Activated CD4-positive, alpha-beta memory T cell treated with anti-CD3 and anti-CD28 coated beads for 36 hours (primary cell): ENCODE measurements around the gene GALNT13. TPM values are rescaled to one million over a fixed set of nuclear protein-coding genes. Genes with fewer than 3 reads are reported as not detected.
"Not testable (repeated sequence)": the region's sequence is repeated elsewhere in the genome, so short reads cannot be mapped to it uniquely, and the experiment has no call there.

Experiments used
- CTCF ChIA-PET: fragments of 350-600 bp; sonication (Branson Sonifier 250); formaldehyde crosslinking; loops from one replicate; lab custom pipeline; 2021; ENCODE audit warnings: antibody characterized with exemption, inconsistent platforms; lab: Charles Lee
- POLR2A ChIA-PET: fragments of 350-600 bp; sonication (Branson Sonifier 250); formaldehyde crosslinking; loops from one replicate; lab custom pipeline; 2021; ENCODE audit warnings: antibody characterized with exemption; lab: Charles Lee
- DNase-seq: peaks from one replicate; pipeline ENCODE4 v3.0.0-alpha.2; 2020
- H3K27ac Mint-ChIP-seq: one replicate; pipeline ENCODE4 v1.8.0; 2021; ENCODE audit warnings: mixed read lengths
- H3K27me3 Mint-ChIP-seq: one replicate; pipeline ENCODE4 v1.8.0; 2021; ENCODE audit warnings: mixed read lengths
- H3K36me3 Mint-ChIP-seq: one replicate; pipeline ENCODE4 v1.8.0; 2021; ENCODE audit warnings: mixed read lengths
- H3K4me1 Mint-ChIP-seq: one replicate; pipeline ENCODE4 v1.8.0; 2021; ENCODE audit warnings: low read depth, mixed read lengths
- H3K4me3 Mint-ChIP-seq: one replicate; pipeline ENCODE4 v1.8.0; 2021; ENCODE audit warnings: mild to moderate bottlenecking, mixed read lengths
- H3K9me3 Mint-ChIP-seq: one replicate; pipeline ENCODE4 v1.8.0; 2021; ENCODE audit warnings: mixed read lengths
- intact Hi-C: fragments of 100-400 bp; cut with micrococcal nuclease; formaldehyde crosslinking; loops from one replicate; pipeline ENCODE4 v1.15.1; 2023
- total RNA-seq, 2 experiments: library from RNA; stranded (reverse); gene quantifications; one replicate each; pipeline ENCODE4 v1.2.3, GENCODE V29; 2021

GALNT13 gene
- total RNA-seq, 2 experiments from 2014 or later, result not detected

- no peaks in the 10 kb centered on the region for H3K4me1 Mint-ChIP-seq
- H3K4me3 Mint-ChIP-seq, result no peak overlapping the region
- no peak overlapping the region for H3K27ac Mint-ChIP-seq
- intact Hi-C loops, result no loop called here
- ChIA-PET POLR2A (no interaction called here), CTCF (interaction anchor here (0.7 kb wide), 1 partner anchor 14 kb away, joined by 3 read pairs; no protein-coding TSS in a partner anchor)
- H3K27me3 Mint-ChIP-seq, result no peaks in the 10 kb centered on the region
- peaks cover 2% of the 10 kb centered on the region for H3K9me3 Mint-ChIP-seq
- no peak for DNase-seq
- H3K36me3 Mint-ChIP-seq, result no peaks in the 10 kb centered on the region
These were observed 584.1 kb downstream of the GALNT13 start for GRCh38 chr2:154455866-154456265.

- Mint-ChIP-seq H3K4me1 (no peaks in the 10 kb centered on the region), H3K4me3 (no peak overlapping the region), H3K9me3 (peaks cover 2% of the 10 kb centered on the region), H3K36me3 (no peaks in the 10 kb centered on the region), H3K27me3 (no peaks in the 10 kb centered on the region), H3K27ac (no peak overlapping the region)
- intact Hi-C loops, result no loop called here
- DNase-seq, result no peak
- ChIA-PET CTCF (no interaction called here), POLR2A (no interaction called here)
These were observed 585.6 kb downstream of the GALNT13 start for GRCh38 chr2:154457286-154457685.

GRCh38 chr2:154459286-154459685 lies 587.6 kb downstream of the GALNT13 start:
- intact Hi-C loops, result no loop called here
- H3K27ac Mint-ChIP-seq, result no peak overlapping the region
- no peaks in the 10 kb centered on the region for H3K36me3 Mint-ChIP-seq
- no peak overlapping the region for H3K4me3 Mint-ChIP-seq
- H3K9me3 Mint-ChIP-seq, result peaks cover 2% of the 10 kb centered on the region
- CTCF ChIA-PET, result no interaction called here
- DNase-seq, result no peak
- POLR2A ChIA-PET, result no interaction called here
- H3K27me3 Mint-ChIP-seq, result no peaks in the 10 kb centered on the region
- H3K4me1 Mint-ChIP-seq, result no peaks in the 10 kb centered on the region

DNA sequence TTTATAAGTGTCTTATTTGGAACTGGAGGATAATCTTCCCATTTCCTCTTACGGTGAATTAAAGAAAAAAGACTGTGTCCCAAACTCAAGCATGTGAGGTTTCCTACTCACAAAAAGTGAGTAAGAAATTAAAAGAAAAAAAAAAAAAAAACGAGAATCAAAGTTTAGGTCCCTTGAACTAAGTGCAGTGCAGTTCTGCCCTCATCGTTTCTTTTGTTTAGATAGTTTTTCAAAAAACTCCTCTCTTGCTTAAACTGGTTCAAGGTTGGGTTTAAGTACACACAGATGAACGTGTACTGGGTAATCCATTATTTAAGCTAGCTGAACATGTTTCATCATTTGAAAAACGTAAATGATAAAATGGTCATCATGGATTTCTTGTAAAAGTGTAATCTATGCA lies 590.9 kb downstream of the GALNT13 start:
- intact Hi-C loops, result no loop called here
- Mint-ChIP-seq H3K4me1 (no peaks in the 10 kb centered on the region), H3K9me3 (peaks cover 4% of the 10 kb centered on the region), H3K36me3 (no peaks in the 10 kb centered on the region), H3K27ac (no peak overlapping the region), H3K27me3 (no peaks in the 10 kb centered on the region), H3K4me3 (no peak overlapping the region)
- no peak for DNase-seq
- ChIA-PET CTCF (no interaction called here), POLR2A (no interaction called here)

- no peak overlapping the region for H3K27ac Mint-ChIP-seq
- H3K36me3 Mint-ChIP-seq, result no peaks in the 10 kb centered on the region
- H3K4me3 Mint-ChIP-seq, result no peak overlapping the region
- H3K4me1 Mint-ChIP-seq, result no peaks in the 10 kb centered on the region
- peaks cover 4% of the 10 kb centered on the region for H3K9me3 Mint-ChIP-seq
- ChIA-PET POLR2A (no interaction called here), CTCF (no interaction called here)
- H3K27me3 Mint-ChIP-seq, result no peaks in the 10 kb centered on the region
- intact Hi-C loops, result no loop called here
- no peak for DNase-seq
These were observed 594.5 kb downstream of the GALNT13 start for GRCh38 chr2:154466226-154466625.

- no peak for DNase-seq
- intact Hi-C loops, result no loop called here
- CTCF ChIA-PET, result interaction anchor here (1.0 kb wide), 1 partner anchor 15 kb away, joined by 3 read pairs; no protein-coding TSS in a partner anchor
- peaks cover 3% of the 10 kb centered on the region for H3K9me3 Mint-ChIP-seq
- POLR2A ChIA-PET, result no interaction called here
- no peak overlapping the region for H3K27ac Mint-ChIP-seq
- H3K27me3 Mint-ChIP-seq, result no peaks in the 10 kb centered on the region
- H3K4me3 Mint-ChIP-seq, result no peak overlapping the region
- no peaks in the 10 kb centered on the region for H3K36me3 Mint-ChIP-seq
- H3K4me1 Mint-ChIP-seq, result no peaks in the 10 kb centered on the region
These were observed 598.7 kb downstream of the GALNT13 start for GRCh38 chr2:154470376-154470775.

DNA sequence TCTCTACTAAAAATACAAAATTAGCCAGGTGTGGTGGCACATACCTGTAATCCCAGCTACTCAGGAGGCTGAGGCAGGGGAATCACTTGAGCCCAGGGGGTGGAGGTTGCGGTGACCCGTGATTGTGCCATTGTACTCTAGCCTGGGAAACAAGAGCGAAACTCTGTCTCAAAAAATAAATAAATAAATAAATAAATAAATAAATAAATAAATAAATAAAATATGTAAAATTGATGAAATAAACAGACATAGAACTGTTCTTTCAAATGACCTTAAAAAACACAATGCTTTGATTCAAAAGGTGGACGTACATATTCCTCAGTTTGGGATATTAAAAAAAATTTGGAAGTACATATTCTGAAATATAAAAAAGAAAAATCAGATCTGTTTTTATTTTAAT lies 599.8 kb downstream of the GALNT13 start:
- POLR2A ChIA-PET, H3K4me3 Mint-ChIP-seq, H3K27me3 Mint-ChIP-seq, DNase-seq, CTCF ChIA-PET, H3K4me1 Mint-ChIP-seq, H3K36me3 Mint-ChIP-seq, H3K9me3 Mint-ChIP-seq, intact Hi-C loops, H3K27ac Mint-ChIP-seq: not testable (repeated sequence)

DNA sequence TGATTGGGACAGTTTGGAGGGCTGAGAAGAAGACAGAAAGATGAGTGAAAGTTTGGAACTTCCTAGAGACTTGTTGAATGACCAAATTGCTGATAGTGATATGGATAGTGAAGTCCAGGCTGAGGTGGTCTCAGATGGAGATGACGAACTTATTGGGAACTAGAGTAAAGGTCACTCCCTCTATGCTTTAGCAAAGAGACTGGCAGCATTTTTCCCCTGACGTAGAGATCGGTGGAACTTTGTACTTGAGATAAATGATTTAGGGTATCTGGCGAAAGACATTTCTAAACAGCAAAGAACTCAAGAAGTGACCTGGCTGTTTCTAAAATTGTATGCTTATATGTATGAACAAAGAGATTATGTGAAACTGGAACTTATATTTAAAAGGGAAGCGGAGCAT lies 605.6 kb downstream of the GALNT13 start:
- Mint-ChIP-seq H3K4me1 (no peaks in the 10 kb centered on the region), H3K27ac (no peak overlapping the region), H3K4me3 (no peak overlapping the region), H3K9me3 (peaks cover 3% of the 10 kb centered on the region), H3K36me3 (no peaks in the 10 kb centered on the region), H3K27me3 (no peaks in the 10 kb centered on the region)
- intact Hi-C loops, result no loop called here
- ChIA-PET POLR2A (no interaction called here), CTCF (no interaction called here)
- DNase-seq, result no peak

- ChIA-PET CTCF (no interaction called here), POLR2A (no interaction called here)
- Mint-ChIP-seq H3K9me3 (no peaks in the 10 kb centered on the region), H3K27me3 (no peaks in the 10 kb centered on the region), H3K4me3 (no peak overlapping the region), H3K36me3 (no peaks in the 10 kb centered on the region), H3K4me1 (no peaks in the 10 kb centered on the region), H3K27ac (no peak overlapping the region)
- intact Hi-C loops, result no loop called here
- no peak for DNase-seq
These were observed 608.8 kb downstream of the GALNT13 start for GRCh38 chr2:154480521-154480920.

- CTCF ChIA-PET, result no interaction called here
- no peak for DNase-seq
- Mint-ChIP-seq H3K27me3 (no peaks in the 10 kb centered on the region), H3K36me3 (no peaks in the 10 kb centered on the region), H3K4me1 (no peaks in the 10 kb centered on the region), H3K9me3 (no peaks in the 10 kb centered on the region), H3K27ac (no peak overlapping the region), H3K4me3 (no peak overlapping the region)
- intact Hi-C loops, result no loop called here
- POLR2A ChIA-PET, result no interaction called here
These were observed 609.6 kb downstream of the GALNT13 start for GRCh38 chr2:154481336-154481735.

GRCh38 chr2:154484338-154485099 lies 612.8 kb downstream of the GALNT13 start:
- Mint-ChIP-seq H3K27ac (no peak overlapping the region), H3K36me3 (no peaks in the 10 kb centered on the region), H3K4me3 (no peak overlapping the region), H3K9me3 (no peaks in the 10 kb centered on the region), H3K27me3 (no peaks in the 10 kb centered on the region), H3K4me1 (no peaks in the 10 kb centered on the region)
- no peak for DNase-seq
- CTCF ChIA-PET, result no interaction called here
- POLR2A ChIA-PET, result no interaction called here
- intact Hi-C loops, result no loop called here

DNA sequence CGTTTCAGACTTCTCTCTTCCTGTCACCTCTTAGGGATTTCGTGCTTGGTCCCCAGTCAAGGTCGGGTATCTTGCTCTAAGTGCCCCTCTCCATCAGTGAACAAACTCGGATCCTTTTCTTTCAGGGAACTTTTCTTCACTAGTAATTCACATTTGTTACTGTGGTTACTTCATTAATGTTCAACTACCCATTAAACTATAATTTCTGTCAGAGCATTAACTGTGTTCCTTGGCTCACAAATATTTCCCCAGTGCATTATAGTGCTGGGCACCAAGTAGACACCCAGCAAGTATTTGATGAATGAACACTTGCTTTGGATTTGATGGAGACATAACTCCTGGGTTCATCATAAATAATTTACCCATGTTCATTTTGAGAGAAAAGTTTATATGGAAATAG lies 617.1 kb downstream of the GALNT13 start:
- intact Hi-C loops, result no loop called here
- H3K4me3 Mint-ChIP-seq, result no peak overlapping the region
- no peaks in the 10 kb centered on the region for H3K36me3 Mint-ChIP-seq
- no peaks in the 10 kb centered on the region for H3K27me3 Mint-ChIP-seq
- no peak overlapping the region for H3K27ac Mint-ChIP-seq
- DNase-seq, result no peak
- POLR2A ChIA-PET, result no interaction called here
- CTCF ChIA-PET, result no interaction called here
- no peaks in the 10 kb centered on the region for H3K4me1 Mint-ChIP-seq
- peaks cover 4% of the 10 kb centered on the region for H3K9me3 Mint-ChIP-seq

GRCh38 chr2:154489266-154489858 lies 617.6 kb downstream of the GALNT13 start:
- DNase-seq, result no peak
- ChIA-PET POLR2A (no interaction called here), CTCF (no interaction called here)
- no peak overlapping the region for H3K27ac Mint-ChIP-seq
- no peaks in the 10 kb centered on the region for H3K27me3 Mint-ChIP-seq
- peaks cover 4% of the 10 kb centered on the region for H3K9me3 Mint-ChIP-seq
- H3K4me3 Mint-ChIP-seq, result no peak overlapping the region
- H3K36me3 Mint-ChIP-seq, result no peaks in the 10 kb centered on the region
- no peaks in the 10 kb centered on the region for H3K4me1 Mint-ChIP-seq
- intact Hi-C loops, result no loop called here
